ENCODE data around the gene SLAMF6. TPM values are rescaled to one million over a fixed set of nuclear protein-coding genes. Genes with fewer than 3 reads are reported as not detected.
"Not testable (repeated sequence)": the region's sequence is repeated elsewhere in the genome, so short reads cannot be mapped to it uniquely, and the experiment has no call there.

Gene SLAMF6
- total RNA-seq, 3 donors from 2014 or later, result 1.1 to 3.2 (median 2.6) TPM

DNA sequence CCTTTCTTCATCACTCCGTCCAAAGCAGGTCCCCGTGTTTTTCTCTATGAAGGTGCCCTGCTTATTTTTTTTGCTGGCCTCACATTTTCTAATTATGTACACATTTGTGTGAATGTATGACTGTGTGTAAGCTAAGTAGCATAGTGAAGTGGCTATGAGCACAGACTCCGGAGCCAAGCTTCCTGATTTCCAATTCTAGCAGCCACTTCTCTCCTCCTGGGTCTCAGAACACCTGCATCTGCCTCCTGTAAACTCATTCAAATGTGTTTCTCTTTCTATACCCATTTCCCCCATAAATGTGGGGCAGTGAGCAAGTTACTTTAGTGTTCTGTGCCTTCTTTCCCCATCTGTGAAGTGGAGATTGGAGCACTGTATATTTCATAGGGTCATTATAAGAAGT, 2.1 kb downstream of the SLAMF6 start:
- DNase-seq (ENCODE audit: low spot score in 2 of 2), result no peak
- intact Hi-C loops (cut with DNase I; ENCODE audit: low total_unique reads), result no loop called here
- H3K27ac ChIP-seq, result no peak overlapping the region
- H3K4me3 ChIP-seq, result no peak overlapping the region
- H3K36me3 ChIP-seq, result no peaks in the 10 kb centered on the region
- H3K9me3 ChIP-seq, result peaks cover 0 to 7% of the 10 kb centered on the region in 2 donors
- TF ChIP-seq POLR2AphosphoS5 (IDR thresholded peaks at IDR 0.05) (no peak), POLR2A (IDR thresholded peaks at IDR 0.05) (no peak)
- TF ChIP-seq, protein P1, sequence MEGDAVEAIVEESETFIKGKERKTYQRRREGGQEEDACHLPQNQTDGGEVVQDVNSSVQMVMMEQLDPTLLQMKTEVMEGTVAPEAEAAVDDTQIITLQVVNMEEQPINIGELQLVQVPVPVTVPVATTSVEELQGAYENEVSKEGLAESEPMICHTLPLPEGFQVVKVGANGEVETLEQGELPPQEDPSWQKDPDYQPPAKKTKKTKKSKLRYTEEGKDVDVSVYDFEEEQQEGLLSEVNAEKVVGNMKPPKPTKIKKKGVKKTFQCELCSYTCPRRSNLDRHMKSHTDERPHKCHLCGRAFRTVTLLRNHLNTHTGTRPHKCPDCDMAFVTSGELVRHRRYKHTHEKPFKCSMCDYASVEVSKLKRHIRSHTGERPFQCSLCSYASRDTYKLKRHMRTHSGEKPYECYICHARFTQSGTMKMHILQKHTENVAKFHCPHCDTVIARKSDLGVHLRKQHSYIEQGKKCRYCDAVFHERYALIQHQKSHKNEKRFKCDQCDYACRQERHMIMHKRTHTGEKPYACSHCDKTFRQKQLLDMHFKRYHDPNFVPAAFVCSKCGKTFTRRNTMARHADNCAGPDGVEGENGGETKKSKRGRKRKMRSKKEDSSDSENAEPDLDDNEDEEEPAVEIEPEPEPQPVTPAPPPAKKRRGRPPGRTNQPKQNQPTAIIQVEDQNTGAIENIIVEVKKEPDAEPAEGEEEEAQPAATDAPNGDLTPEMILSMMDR (IDR thresholded peaks at IDR 0.05), result no peak
- H3K27me3 ChIP-seq, result no peaks in the 10 kb centered on the region
- H3K4me1 ChIP-seq, result no peaks in the 10 kb centered on the region

DNA sequence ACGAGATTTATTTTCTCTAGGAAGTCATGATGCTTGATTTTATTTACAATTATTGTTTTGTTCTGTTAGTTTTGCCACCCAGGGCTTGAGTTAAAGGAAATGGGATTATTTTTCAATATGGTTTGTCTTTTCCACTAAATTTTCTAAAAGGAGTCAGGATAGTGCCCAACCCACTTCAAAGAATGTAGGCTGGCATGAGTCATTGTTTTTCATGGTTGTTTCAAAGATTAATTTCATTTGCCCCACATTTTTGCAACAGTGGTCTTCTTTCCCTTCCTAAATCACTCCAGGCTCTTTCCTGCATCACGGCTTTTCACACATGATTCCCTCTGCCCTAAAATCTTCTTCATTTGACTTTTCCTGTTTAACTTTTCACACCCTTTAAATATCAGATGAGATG, 2.5 kb downstream of the SLAMF6 start:
- H3K4me3 ChIP-seq, result no peak overlapping the region
- H3K27me3 ChIP-seq, result no peaks in the 10 kb centered on the region
- intact Hi-C loops (cut with DNase I; ENCODE audit: low total_unique reads), result no loop called here
- no peak for DNase-seq (ENCODE audit: low spot score in 2 of 2)
- H3K9me3 ChIP-seq, result peaks cover 0 to 7% of the 10 kb centered on the region in 2 donors
- H3K4me1 ChIP-seq, result no peaks in the 10 kb centered on the region
- TF ChIP-seq, protein P1 (IDR thresholded peaks at IDR 0.05), result no peak
- TF ChIP-seq POLR2AphosphoS5 (IDR thresholded peaks at IDR 0.05) (no peak), POLR2A (IDR thresholded peaks at IDR 0.05) (no peak)
- no peak overlapping the region for H3K27ac ChIP-seq
- H3K36me3 ChIP-seq, result no peaks in the 10 kb centered on the region

DNA sequence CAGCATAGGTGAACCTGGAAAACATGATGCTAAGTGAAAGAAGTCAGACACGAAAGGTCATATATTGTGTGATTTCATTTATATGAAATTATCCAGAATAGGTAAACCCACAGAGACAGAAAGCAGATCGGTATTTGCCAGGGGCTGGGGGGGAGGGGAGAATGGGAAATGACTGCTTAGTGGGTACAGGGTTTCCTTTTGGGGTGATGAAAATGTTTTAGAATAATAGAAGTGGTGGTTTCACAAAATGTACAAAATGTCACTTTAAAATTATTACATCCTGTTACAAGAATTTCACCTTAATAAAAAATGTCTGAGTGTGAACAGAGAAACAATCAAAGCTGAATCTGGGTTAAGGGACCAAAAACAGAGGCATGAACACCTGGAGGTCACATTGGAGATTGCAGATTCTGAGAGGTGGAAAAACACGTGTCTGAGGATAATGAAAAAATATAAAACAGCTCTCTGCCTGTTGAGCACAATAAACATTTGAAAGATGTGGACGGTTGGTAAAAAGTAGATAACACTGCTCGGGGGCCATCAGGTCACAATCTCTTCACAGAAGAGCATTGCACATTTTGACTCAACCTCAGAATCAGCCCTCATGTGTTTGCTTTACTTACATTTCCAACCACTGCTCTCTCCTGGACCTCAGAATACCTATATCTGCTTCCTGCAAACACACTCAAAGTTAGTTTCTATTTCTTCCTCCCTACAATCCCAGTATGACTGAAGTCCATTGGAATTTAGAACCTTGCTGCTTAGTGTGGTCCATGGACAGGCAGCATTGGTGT, 3.2 kb downstream of the SLAMF6 start:
- H3K4me1 ChIP-seq, result no peaks in the 10 kb centered on the region
- H3K4me3 ChIP-seq, result no peak overlapping the region
- no peaks in the 10 kb centered on the region for H3K27me3 ChIP-seq
- no peaks in the 10 kb centered on the region for H3K36me3 ChIP-seq
- H3K27ac ChIP-seq, result no peak overlapping the region
- DNase-seq (ENCODE audit: low spot score in 2 of 2), result no peak
- H3K9me3 ChIP-seq, result peaks cover 0 to 1% of the 10 kb centered on the region in 2 donors
- no peak for TF ChIP-seq POLR2A (IDR thresholded peaks at IDR 0.05)
- TF ChIP-seq, protein P1 (IDR thresholded peaks at IDR 0.05), result no peak
- TF ChIP-seq POLR2AphosphoS5 (IDR thresholded peaks at IDR 0.05), result no peak
- intact Hi-C loops (cut with DNase I; ENCODE audit: low total_unique reads), result no loop called here

DNA sequence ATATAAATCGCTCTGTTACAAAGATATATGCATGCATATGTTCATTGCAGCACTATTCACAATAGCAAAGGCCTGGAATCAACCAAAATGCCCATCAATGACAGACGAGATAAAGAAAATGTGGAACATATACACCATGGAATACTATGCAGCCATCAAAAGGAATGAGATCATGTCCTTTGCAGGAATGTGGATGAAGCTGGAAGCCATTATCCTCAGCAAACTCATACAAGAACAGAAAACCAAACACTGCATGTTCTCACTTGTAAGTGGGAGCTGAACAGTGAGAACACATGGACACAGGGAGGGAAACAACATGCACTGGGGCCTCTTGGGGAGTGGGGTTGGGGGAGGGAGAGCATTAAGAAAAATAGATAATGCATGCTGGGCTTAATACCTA, 5.5 kb downstream of the SLAMF6 start:
- H3K4me3 ChIP-seq; H3K27me3 ChIP-seq; H3K36me3 ChIP-seq; H3K9me3 ChIP-seq; intact Hi-C loops (cut with DNase I; ENCODE audit: low total_unique reads); H3K27ac ChIP-seq; H3K4me1 ChIP-seq; DNase-seq (ENCODE audit: low spot score in 2 of 2): not testable (repeated sequence)

DNA sequence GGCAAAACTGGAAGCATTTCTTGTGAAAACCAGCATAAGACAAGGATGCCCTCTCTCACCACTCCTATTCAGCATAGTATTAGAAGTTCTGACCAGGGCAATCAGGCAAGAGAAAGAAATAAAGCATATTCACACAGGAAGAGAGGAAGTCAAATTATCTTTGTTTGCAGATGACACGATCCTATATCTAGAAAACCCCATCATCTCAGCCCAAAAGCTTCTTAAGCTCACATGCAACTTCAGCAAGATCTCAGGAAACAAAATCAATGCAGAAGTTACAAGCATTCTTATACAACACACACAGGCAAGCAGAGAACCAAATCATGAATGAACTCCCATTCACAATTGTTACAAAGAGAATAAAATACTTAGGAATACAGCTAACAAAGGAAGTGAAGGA, 7.1 kb downstream of the SLAMF6 start:
- intact Hi-C loops (cut with DNase I; ENCODE audit: low total_unique reads); H3K9me3 ChIP-seq; DNase-seq (ENCODE audit: low spot score in 2 of 2); H3K27ac ChIP-seq; H3K27me3 ChIP-seq; H3K4me1 ChIP-seq; H3K36me3 ChIP-seq; H3K4me3 ChIP-seq: not testable (repeated sequence)

DNA sequence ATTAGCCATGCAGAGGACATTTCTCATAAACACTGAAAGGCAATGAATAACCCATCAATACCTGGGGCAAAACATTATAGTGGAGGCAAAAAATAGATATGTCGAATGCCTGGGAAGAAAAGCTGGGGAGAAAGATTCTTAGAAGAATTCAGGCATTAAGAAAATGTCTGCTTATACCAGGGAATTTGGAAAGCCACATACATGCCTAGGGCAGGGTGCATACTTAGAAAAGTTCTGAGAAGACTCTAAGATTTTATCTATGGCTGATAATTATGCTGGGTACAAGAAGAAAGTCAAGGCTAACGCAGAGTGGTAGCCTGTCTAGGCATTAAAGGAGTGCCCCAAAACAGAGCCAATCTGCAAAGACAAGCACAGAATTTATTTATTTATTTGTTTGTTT, 18.4 kb downstream of the SLAMF6 start:
- Histone ChIP-seq H3K36me3 (no peaks in the 10 kb centered on the region), H3K4me3 (no peak overlapping the region), H3K27ac (no peak overlapping the region), H3K27me3 (no peaks in the 10 kb centered on the region), H3K9me3 (peaks cover 0 to 37% of the 10 kb centered on the region in 2 donors), H3K4me1 (no peaks in the 10 kb centered on the region)
- TF ChIP-seq POLR2AphosphoS5 (IDR thresholded peaks at IDR 0.05) (no peak), POLR2A (IDR thresholded peaks at IDR 0.05) (no peak)
- TF ChIP-seq, protein P1 (IDR thresholded peaks at IDR 0.05), result no peak
- intact Hi-C loops (cut with DNase I; ENCODE audit: low total_unique reads), result no loop called here
- DNase-seq (ENCODE audit: low spot score in 2 of 2), result no peak

Data from breast epithelium (tissue), 4 donors.